KMS-11 (cell line): ENCODE measurements around the gene GRIP1.

Experiments
- H2AFZ ChIP-seq: fragments of 200-600 bp; sonication (generic); 2 replicates; pipeline ENCODE4 v1.6.1; 2016; ENCODE audit warnings: antibody characterized with exemption, mixed run types, low read depth
- H3K27ac ChIP-seq: fragments of 200-600 bp; sonication (generic); 2 replicates; pipeline ENCODE4 v1.6.1; 2016; ENCODE audit warnings: mild to moderate bottlenecking, mixed run types
- H3K27me3 ChIP-seq: fragments of 200-600 bp; sonication (generic); 2 replicates; pipeline ENCODE4 v1.6.1; 2017; ENCODE audit warnings: mild to moderate bottlenecking, low read depth, mixed run types, moderate library complexity; ENCODE audit not compliant: insufficient read depth
- H3K36me3 ChIP-seq: fragments of 200-600 bp; sonication (generic); 2 replicates; pipeline ENCODE4 v1.6.1; 2017; ENCODE audit warnings: mild to moderate bottlenecking, mixed run types; ENCODE audit not compliant: insufficient read depth
- H3K4me1 ChIP-seq: fragments of 200-600 bp; sonication (generic); 2 replicates; pipeline ENCODE4 v1.6.1; 2016; ENCODE audit warnings: mild to moderate bottlenecking, low read depth, mixed run types; ENCODE audit not compliant: poor library complexity, severe bottlenecking
- H3K4me2 ChIP-seq: fragments of 200-600 bp; sonication (generic); 2 replicates; pipeline ENCODE4 v1.7.0; 2016; ENCODE audit warnings: mild to moderate bottlenecking, mixed run types
- H3K4me3 ChIP-seq: fragments of 200-600 bp; sonication (generic); IDR thresholded peaks from 2 replicates; pipeline ENCODE4 v1.6.1; 2017; ENCODE audit warnings: low read depth, low read length, mixed read lengths; ENCODE audit not compliant: insufficient read depth
- H3K79me2 ChIP-seq: fragments of 200-600 bp; sonication (generic); 2 replicates; pipeline ENCODE4 v1.6.1; 2016; ENCODE audit warnings: low read depth, mixed run types; ENCODE audit not compliant: insufficient read depth
- H3K9ac ChIP-seq: fragments of 200-600 bp; sonication (generic); 2 replicates; pipeline ENCODE4 v1.6.1; 2016; ENCODE audit warnings: mild to moderate bottlenecking, mixed run types
- H4K20me1 ChIP-seq: fragments of 200-600 bp; sonication (generic); 2 replicates; pipeline ENCODE4 v1.6.1; 2016; ENCODE audit warnings: mild to moderate bottlenecking, mixed run types; ENCODE audit not compliant: insufficient read depth
- TF ChIP-seq, protein P1 (sequence below): fragments of 200-600 bp; sonication (generic); conservative IDR thresholded peaks from 2 replicates; pipeline ENCODE4 v1.6.1; 2017; ENCODE audit warnings: low read depth, mild to moderate bottlenecking, antibody characterized with exemption, low read length, moderate library complexity, mixed read lengths

Gene GRIP1

DNA sequence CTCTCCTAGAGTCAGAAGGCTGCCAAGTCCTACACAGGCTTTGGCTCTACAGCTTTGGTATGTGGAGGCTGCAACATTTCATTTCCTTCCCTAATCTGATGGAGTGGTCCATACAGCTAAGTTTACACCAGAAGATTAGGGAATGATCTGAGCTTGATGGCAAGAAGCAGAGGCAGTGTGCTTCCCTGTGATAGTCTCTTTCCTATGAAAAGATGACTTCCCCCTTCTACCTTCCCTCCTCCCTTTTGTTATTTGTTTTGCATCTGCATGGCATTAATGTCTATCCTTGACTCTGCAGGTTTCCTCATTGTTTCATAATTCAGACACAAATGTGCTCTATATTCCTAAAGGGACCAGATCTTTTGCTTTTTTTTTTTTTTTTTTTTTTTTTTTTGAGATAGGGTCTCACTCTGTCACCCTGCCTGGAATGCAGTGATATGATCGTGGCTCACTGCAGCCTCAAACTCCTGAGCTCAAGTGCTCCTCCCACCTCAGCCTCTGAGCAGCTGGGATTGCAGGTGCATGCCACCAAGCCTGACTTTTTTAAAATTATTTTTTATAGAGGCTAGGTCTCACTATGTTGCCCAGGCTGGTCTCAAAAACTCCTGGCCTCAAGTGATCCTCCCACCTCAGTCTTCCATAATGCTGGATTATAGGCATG, 76.3 kb downstream of the GRIP1 start:
- no peaks in the 10 kb centered on the region for H3K4me1 ChIP-seq
- H4K20me1 ChIP-seq, result no peaks in the 10 kb centered on the region
- no peak overlapping the region for H3K9ac ChIP-seq
- TF ChIP-seq, protein P1, sequence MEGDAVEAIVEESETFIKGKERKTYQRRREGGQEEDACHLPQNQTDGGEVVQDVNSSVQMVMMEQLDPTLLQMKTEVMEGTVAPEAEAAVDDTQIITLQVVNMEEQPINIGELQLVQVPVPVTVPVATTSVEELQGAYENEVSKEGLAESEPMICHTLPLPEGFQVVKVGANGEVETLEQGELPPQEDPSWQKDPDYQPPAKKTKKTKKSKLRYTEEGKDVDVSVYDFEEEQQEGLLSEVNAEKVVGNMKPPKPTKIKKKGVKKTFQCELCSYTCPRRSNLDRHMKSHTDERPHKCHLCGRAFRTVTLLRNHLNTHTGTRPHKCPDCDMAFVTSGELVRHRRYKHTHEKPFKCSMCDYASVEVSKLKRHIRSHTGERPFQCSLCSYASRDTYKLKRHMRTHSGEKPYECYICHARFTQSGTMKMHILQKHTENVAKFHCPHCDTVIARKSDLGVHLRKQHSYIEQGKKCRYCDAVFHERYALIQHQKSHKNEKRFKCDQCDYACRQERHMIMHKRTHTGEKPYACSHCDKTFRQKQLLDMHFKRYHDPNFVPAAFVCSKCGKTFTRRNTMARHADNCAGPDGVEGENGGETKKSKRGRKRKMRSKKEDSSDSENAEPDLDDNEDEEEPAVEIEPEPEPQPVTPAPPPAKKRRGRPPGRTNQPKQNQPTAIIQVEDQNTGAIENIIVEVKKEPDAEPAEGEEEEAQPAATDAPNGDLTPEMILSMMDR, result no peak
- no peaks in the 10 kb centered on the region for H3K79me2 ChIP-seq
- no peak overlapping the region for H3K27ac ChIP-seq
- no peak overlapping the region for H3K4me2 ChIP-seq
- no peak overlapping the region for H2AFZ ChIP-seq
- H3K4me3 ChIP-seq, result no peak overlapping the region
- H3K27me3 ChIP-seq, result no peaks in the 10 kb centered on the region
- H3K36me3 ChIP-seq, result no peaks in the 10 kb centered on the region

DNA sequence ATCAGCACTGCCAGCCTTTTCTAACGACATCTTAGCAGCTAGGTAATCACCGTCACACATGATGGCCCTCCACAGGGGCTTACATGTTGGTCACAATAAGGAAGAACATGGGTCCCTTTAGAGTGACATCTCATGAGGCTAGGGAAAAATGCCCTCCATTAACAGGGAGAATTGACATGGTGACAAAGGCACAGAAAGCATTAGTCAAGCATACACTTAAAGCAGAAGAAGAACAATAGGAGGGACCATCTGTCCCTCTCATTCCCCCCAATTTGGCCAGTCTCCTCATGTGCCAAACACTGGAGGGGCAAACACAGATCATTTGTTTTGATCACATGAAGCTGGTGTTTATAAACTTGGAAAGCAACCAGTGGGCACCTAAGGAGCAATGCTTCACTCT, 78.0 kb downstream of the GRIP1 start:
- Histone ChIP-seq H3K27me3 (no peaks in the 10 kb centered on the region), H2AFZ (no peak overlapping the region), H3K27ac (no peak overlapping the region), H4K20me1 (no peaks in the 10 kb centered on the region), H3K4me3 (no peak overlapping the region), H3K79me2 (no peaks in the 10 kb centered on the region), H3K4me2 (no peak overlapping the region), H3K36me3 (no peaks in the 10 kb centered on the region), H3K4me1 (no peaks in the 10 kb centered on the region), H3K9ac (no peak overlapping the region)
- TF ChIP-seq, protein P1, result no peak

DNA sequence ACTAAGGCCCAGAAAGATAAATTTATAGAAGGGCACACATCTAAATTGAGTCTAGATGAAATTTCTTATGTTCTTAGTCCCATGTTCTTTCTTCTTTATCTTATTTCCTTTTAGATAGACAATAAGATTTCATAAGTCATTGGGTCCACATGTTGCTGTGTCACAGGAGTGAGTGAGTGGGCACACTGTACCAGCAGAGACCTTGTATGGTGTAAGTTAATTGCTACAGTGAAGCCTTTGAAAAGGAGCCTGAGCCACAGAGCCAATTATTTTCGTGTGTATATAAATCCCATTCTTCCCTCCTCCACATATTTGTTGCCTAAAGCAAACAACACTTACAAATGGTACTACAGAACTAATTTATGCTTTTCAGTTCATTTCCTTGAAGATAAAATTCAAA, 79.1 kb downstream of the GRIP1 start:
- H2AFZ ChIP-seq, result no peak overlapping the region
- no peak overlapping the region for H3K4me3 ChIP-seq
- no peaks in the 10 kb centered on the region for H3K27me3 ChIP-seq
- H3K79me2 ChIP-seq, result no peaks in the 10 kb centered on the region
- no peak overlapping the region for H3K9ac ChIP-seq
- H3K4me1 ChIP-seq, result no peaks in the 10 kb centered on the region
- TF ChIP-seq, protein P1, result no peak
- H3K27ac ChIP-seq, result no peak overlapping the region
- H3K4me2 ChIP-seq, result no peak overlapping the region
- no peaks in the 10 kb centered on the region for H4K20me1 ChIP-seq
- H3K36me3 ChIP-seq, result no peaks in the 10 kb centered on the region

DNA sequence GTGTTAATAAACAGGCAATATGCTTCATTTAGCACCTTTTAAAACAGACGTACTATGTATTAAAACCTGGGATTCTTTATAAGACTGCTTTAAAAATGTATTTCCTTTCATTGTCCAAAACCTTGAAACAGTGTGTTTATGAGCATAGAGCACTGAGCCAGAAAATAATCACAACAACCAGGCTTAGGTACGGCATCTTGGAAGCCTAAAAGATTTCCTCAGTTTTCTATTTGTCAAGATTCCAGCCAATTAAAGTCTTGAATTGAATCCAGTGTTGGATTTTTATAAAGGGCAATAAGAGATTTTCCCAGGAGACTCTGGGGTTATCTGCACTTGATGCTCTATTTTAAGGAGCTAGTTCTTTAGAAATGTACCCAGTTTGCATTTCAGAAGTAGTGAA, 80.3 kb downstream of the GRIP1 start:
- Histone ChIP-seq H3K79me2 (no peaks in the 10 kb centered on the region), H3K4me1 (no peaks in the 10 kb centered on the region), H3K4me2 (no peak overlapping the region), H3K27me3 (no peaks in the 10 kb centered on the region), H3K27ac (no peak overlapping the region), H3K36me3 (no peaks in the 10 kb centered on the region), H4K20me1 (no peaks in the 10 kb centered on the region), H3K9ac (no peak overlapping the region), H2AFZ (no peak overlapping the region), H3K4me3 (no peak overlapping the region)
- TF ChIP-seq, protein P1, result no peak
